Neutrophil (primary cell): Measurements from ENCODE around the gene PLCB4.

Experiments used
- H3K27ac ChIP-seq: fragments of 200-600 bp; sonication (generic); 2 replicates; pipeline ENCODE4 v1.5.1; 2016; ENCODE audit warnings: mild to moderate bottlenecking, moderate library complexity
- H3K27me3 ChIP-seq: fragments of 200-600 bp; sonication (generic); 2 replicates; pipeline ENCODE4 v1.6.0; 2016; ENCODE audit warnings: mild to moderate bottlenecking
- H3K36me3 ChIP-seq: fragments of 200-600 bp; sonication (generic); 2 replicates; pipeline ENCODE4 v1.5.1; 2017
- H3K4me1 ChIP-seq, 2 experiments: fragments of 200-600 bp in 1 of 2; sonication (generic) in 1 of 2; 1 replicate in 1 of 2; 2 replicates in 1 of 2; pipeline versions ENCODE4 v1.5.1 to v1.6.1; 2013 to 2016; ENCODE audit warnings: low read depth in 1 of 2, low read length in 1 of 2, mild to moderate bottlenecking in 1 of 2, moderate library complexity in 1 of 2; ENCODE audit not compliant: control insufficient read depth in 1 of 2, insufficient read depth in 1 of 2
- H3K4me3 ChIP-seq, 2 experiments: fragments of 200-600 bp in 1 of 2; sonication (generic) in 1 of 2; 1 replicate in 1 of 2; 2 replicates in 1 of 2; pipeline ENCODE4 v1.5.1; 2013 to 2016; ENCODE audit warnings: low read depth in 1 of 2, low read length in 1 of 2, mild to moderate bottlenecking in 1 of 2, moderate library complexity in 1 of 2
- H3K9me3 ChIP-seq: fragments of 200-600 bp; sonication (generic); 2 replicates; pipeline ENCODE4 v1.5.1; 2016
- CTCF ChIP-seq: fragments of 200-600 bp; sonication (generic); IDR thresholded peaks from 2 replicates; pipeline ENCODE4 v1.5.1; 2016; ENCODE audit warnings: antibody characterized with exemption

Gene PLCB4

DNA sequence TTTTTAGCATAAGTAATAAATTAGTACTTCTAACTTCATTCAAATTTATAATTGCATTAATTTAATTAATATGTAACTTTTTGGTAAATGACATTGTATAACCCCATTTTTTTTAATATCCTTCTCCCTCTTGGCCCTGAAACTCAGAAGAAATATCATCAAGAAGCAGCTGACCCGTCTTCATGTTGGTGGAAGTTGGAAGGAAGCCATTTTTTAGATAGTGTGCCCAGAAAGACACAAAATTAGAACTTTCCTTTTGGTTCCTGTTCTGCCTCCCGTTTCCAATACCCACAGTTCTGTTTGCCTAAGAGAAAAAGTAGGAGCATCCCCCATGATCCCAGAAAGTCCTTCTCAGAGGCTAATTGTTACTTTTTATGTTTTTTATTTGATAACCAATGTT lies 65.5 kb downstream of the PLCB4 start:
- Histone ChIP-seq H3K27ac (no peak overlapping the region), H3K4me1 (no peaks in the 10 kb centered on the region), H3K4me3 (no peak overlapping the region), H3K36me3 (no peaks in the 10 kb centered on the region), H3K27me3 (no peaks in the 10 kb centered on the region), H3K9me3 (no peaks in the 10 kb centered on the region)
- no peak for TF ChIP-seq CTCF

- no peak for TF ChIP-seq CTCF
- no peaks in the 10 kb centered on the region for H3K27me3 ChIP-seq
- H3K36me3 ChIP-seq: no peaks in the 10 kb centered on the region
- no peak overlapping the region for H3K27ac ChIP-seq
- no peak overlapping the region for H3K4me3 ChIP-seq
- H3K9me3 ChIP-seq: no peaks in the 10 kb centered on the region
- H3K4me1 ChIP-seq: no peaks in the 10 kb centered on the region
Measured at GRCh38 chr20:9136114-9136513, 67.2 kb downstream of the PLCB4 start.

DNA sequence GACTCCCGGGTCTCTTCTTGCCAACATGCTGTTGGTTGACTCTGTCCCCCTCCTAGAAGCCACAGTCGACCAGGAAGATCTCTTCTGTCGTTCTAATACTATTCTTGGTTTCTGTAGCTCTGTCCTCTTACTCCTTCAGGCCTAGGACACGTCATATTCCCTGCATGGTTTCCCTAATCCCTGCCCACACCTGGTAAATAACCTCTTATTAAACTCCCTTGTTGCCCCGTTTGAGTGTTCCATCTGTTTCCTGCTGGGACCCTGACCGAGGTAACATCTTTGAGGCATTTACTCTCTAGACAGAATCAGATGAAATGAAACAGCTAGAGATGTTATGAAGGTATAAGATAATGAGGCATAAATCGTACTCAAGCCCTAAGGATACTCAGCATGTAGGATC lies 68.1 kb downstream of the PLCB4 start:
- Histone ChIP-seq H3K36me3 (no peaks in the 10 kb centered on the region), H3K4me3 (no peak overlapping the region)
- no peak for TF ChIP-seq CTCF

DNA sequence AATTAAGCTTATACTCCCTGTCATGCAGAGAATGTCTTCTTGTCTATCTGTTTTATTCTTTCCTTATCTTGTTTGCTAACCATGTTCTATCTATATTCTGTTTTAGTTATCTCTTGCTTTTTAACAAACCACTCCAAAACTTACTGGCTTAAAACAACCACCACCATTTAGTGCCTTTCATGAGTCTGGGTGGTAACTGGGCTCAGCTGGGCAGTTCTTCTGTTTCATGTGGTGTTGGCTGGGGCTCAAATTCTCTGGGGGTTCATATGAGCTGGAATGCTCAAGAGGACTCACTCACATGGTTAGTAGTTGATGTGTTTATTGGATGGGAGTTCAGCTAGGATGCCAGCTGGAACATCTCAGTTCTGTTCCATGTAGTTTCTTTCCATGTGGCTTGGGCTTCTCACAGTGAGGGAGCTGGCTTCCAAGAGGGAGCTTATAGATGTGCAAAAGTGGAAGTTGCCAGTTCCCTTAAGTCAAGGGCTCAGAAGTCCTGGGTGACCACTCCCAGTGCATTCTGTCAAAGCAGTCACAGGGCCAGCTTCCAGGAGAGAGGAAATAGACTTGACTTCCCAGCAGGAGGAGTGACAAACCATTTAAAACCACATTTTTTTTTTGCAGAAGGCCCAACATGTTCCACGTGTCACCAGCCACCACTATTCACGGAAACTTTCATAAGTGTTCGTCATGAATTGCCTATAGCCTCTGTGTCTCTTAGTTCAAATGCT lies 70.4 kb downstream of the PLCB4 start:
- Histone ChIP-seq H3K9me3 (no peaks in the 10 kb centered on the region), H3K36me3 (no peaks in the 10 kb centered on the region), H3K4me3 (no peak overlapping the region), H3K4me1 (no peaks in the 10 kb centered on the region), H3K27ac (no peak overlapping the region), H3K27me3 (no peaks in the 10 kb centered on the region)
- no peak for TF ChIP-seq CTCF

More for the DNA sequence above, 68.1 kb downstream of the PLCB4 start:
- Histone ChIP-seq H3K4me1 (no peaks in the 10 kb centered on the region), H3K27ac (no peak overlapping the region), H3K9me3 (no peaks in the 10 kb centered on the region), H3K27me3 (no peaks in the 10 kb centered on the region)

DNA sequence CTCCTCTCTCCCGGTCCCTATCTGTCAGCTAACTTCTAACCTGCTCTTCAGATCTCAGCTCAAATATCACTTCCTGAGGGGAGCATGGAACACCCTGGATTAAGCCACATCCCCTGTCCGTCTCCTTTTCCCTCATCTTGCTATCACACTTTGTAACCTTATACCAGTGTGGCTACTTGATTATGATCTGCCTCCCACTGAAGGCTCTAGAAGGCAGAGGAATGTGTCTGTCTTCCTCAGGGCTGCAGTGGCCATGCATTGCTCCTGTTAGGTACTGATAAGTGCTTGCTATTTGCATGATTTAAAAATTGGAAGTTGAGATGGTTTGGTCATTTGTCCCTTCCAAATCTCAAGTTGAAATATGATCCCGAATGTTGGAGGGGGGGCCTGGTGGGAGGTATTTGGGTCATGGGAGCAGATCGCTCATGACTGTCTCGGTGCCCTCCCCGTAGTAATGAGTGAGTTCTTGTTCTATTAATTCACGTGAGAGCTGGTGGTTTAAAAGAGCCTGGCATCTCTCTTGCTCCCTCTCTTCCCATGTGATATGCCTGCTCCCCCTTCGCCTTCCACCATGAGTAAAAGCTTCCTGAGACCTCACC lies 71.4 kb downstream of the PLCB4 start:
- Histone ChIP-seq H3K36me3 (no peaks in the 10 kb centered on the region), H3K27me3 (no peaks in the 10 kb centered on the region), H3K4me1 (peaks cover 0 to 6% of the 10 kb centered on the region in 2 experiments), H3K4me3 (no peak overlapping the region), H3K9me3 (no peaks in the 10 kb centered on the region), H3K27ac (no peak overlapping the region)
- TF ChIP-seq CTCF: no peak
